BLaER1 (cell line): ENCODE data around the gene MBOAT7.

Source experiments
- H3K27ac ChIP-seq: shearing (Covaris generic); formaldehyde crosslinking; 2 replicates; pipeline ENCODE4 v1.8.1; 2022
- H3K27me3 ChIP-seq: shearing (Covaris generic); formaldehyde crosslinking; 2 replicates; pipeline ENCODE4 v1.8.1; 2022
- H3K36me3 ChIP-seq: shearing (Covaris generic); formaldehyde crosslinking; 2 replicates; pipeline ENCODE4 v1.8.1; 2022
- H3K4me1 ChIP-seq: shearing (Covaris generic); formaldehyde crosslinking; 2 replicates; pipeline ENCODE4 v1.8.1; 2022
- H3K4me2 ChIP-seq: shearing (Covaris generic); formaldehyde crosslinking; 2 replicates; pipeline ENCODE4 v1.8.1; 2022
- H3K4me3 ChIP-seq: shearing (Covaris generic); formaldehyde crosslinking; 2 replicates; pipeline ENCODE4 v1.8.1; 2022
- H3K9ac ChIP-seq: shearing (Covaris generic); formaldehyde crosslinking; 2 replicates; pipeline ENCODE4 v1.8.1; 2022
- H3K9me3 ChIP-seq: shearing (Covaris generic); formaldehyde crosslinking; 2 replicates; pipeline ENCODE4 v1.8.1; 2022
- H4K20me1 ChIP-seq: shearing (Covaris generic); formaldehyde crosslinking; 2 replicates; pipeline ENCODE4 v1.8.1; 2022
- Cebpa-rat ChIP-seq: shearing (Covaris generic); IDR thresholded peaks from 2 replicates; pipeline ENCODE4 v1.8.1; 2022

The MBOAT7 gene

DNA sequence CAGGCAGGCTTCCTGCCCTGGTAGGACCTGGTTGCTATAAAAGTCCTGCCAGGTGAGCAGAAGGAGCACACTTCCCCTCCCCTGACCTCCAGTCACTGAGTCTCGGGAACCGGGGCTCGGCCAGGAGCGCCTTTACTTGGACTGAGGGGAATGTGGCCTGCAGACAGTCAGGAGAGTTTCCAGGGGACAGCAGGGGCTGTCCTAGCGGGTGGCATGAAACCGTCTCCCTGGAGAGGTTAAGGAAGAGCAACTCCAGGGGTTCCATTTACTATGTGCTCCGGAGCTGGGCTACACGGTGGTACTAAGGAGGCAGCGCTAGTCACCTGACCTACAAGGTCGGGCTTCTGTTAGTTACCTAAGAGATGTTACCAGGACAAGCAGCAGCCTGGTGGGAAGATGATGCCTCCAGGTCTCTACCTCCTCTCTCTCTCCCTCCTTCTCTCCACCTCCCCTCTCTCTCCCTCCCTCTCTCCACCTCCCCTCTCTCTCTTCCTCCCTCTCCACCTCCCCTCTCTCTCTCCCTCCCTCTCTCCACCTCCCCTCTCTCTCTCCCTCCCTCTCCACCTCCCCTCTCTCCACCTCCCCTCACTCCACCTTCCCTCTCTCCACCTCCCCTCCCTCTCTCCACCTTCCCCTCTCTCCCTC lies 55.9 kb downstream of the MBOAT7 start:
- Histone ChIP-seq H3K27me3 (no peaks in the 10 kb centered on the region), H3K9ac (no peak overlapping the region), H3K36me3 (peaks cover 49% of the 10 kb centered on the region), H3K4me3 (no peak overlapping the region), H3K27ac (no peak overlapping the region), H3K4me1 (peaks cover 18% of the 10 kb centered on the region), H4K20me1 (peaks cover 12% of the 10 kb centered on the region), H3K4me2 (no peak overlapping the region; the same call in 1 of the 2 replicates), H3K9me3 (no peaks in the 10 kb centered on the region)
- no peak for TF ChIP-seq Cebpa-rat

DNA sequence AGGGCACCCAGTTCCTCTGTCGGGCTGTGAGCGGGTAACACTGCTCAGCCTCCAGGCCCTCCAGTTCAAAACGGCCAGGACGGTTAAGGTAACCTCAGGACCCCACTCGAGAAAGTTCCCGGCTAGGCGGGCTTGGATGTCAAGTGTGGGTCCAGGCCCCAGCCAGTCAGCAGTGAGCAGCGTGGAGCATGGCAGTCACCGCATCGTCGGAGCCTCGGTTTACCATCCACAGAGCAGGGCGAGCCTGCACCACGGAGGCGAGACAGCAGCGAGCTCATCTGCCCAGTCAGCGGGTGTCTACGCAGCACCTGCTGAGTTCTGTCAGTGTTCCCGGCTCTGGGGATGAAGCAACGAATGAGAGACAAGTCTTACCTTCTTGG lies 59.8 kb downstream of the MBOAT7 start:
- Histone ChIP-seq H3K4me2 (no peak overlapping the region), H3K4me1 (0 out of 2 replicates have a peak, but pooled peaks cover 5% of the 10 kb centered on the region), H3K27ac (no peak overlapping the region), H4K20me1 (0 out of 2 replicates have a peak, but pooled peaks cover 7% of the 10 kb centered on the region), H3K9ac (no peak overlapping the region), H3K27me3 (no peaks in the 10 kb centered on the region), H3K36me3 (peaks cover 88% of the 10 kb centered on the region), H3K4me3 (no peak overlapping the region), H3K9me3 (no peaks in the 10 kb centered on the region)
- TF ChIP-seq Cebpa-rat, result no peak

DNA sequence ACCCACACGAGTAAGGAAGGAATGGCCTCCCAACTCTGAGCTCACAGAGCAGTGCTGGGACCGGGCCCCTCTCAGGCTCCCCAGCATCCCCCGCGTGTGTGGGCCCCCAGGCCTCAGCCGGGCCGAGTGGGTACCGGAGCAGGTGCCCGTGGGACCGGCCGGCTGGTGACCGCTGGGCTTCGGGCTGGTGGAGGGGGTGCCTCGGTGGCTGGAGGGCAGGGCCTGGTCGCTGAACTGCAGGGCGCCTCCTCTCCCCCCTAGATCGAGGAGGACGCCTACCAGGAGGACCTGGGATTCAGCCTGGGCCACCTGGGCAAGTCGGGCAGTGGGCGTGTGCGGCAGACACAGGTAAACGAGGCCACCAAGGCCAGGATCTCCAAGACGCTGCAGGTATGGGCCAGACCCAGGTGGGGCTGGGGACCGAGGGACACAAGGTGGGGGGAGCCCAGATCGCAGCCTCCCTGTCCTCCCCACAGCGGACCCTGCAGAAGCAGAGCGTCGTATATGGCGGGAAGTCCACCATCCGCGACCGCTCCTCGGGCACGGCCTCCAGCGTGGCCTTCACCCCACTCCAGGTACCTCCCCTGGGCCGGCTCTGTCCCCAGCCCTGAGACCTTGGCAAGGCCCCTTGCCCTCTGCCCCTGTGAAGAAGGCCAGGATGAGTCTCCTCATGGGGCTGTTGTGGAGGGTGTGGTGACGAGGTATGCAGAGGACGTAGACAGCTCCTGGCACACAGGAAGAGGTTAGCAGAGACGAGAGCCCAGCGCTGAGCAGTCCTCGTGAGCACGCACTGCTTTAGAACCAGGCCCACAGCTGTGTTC lies 60.4 kb downstream of the MBOAT7 start:
- TF ChIP-seq Cebpa-rat, result no peak
- H3K36me3 ChIP-seq, result peaks cover 94% of the 10 kb centered on the region
- no peak overlapping the region for H3K4me2 ChIP-seq

DNA sequence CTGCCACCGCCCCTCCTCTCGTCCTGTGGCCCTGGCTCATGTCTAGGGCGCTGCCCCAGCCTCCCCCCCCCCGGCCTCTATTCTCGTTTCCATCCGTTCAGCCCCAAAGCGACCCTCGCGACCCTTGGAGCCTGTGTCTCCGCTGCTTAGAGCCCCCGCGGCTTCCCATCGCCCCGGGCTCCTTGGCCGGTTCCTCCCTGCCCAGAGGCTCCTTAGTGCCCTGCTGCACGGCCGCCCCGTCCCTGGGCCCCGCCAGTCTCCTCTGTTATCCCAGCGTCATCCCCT lies 61.0 kb downstream of the MBOAT7 start:
- Histone ChIP-seq H4K20me1 (0 out of 2 replicates have a peak, but pooled peaks cover 7% of the 10 kb centered on the region), H3K4me2 (no peak overlapping the region), H3K27ac (no peak overlapping the region), H3K9ac (no peak overlapping the region), H3K4me3 (no peak overlapping the region), H3K27me3 (no peaks in the 10 kb centered on the region), H3K4me1 (0 out of 2 replicates have a peak, but pooled peaks cover 3% of the 10 kb centered on the region), H3K9me3 (no peaks in the 10 kb centered on the region), H3K36me3 (peaks cover 99% of the 10 kb centered on the region)
- TF ChIP-seq Cebpa-rat, result no peak

More for the DNA sequence above, 60.4 kb downstream of the MBOAT7 start:
- no peaks in the 10 kb centered on the region for H3K27me3 ChIP-seq
- H3K4me1 ChIP-seq, result 0 out of 2 replicates have a peak, but pooled peaks cover 5% of the 10 kb centered on the region
- H3K27ac ChIP-seq, result no peak overlapping the region
- H4K20me1 ChIP-seq, result 0 out of 2 replicates have a peak, but pooled peaks cover 7% of the 10 kb centered on the region
- H3K4me3 ChIP-seq, result no peak overlapping the region
- no peaks in the 10 kb centered on the region for H3K9me3 ChIP-seq
- H3K9ac ChIP-seq, result no peak overlapping the region

DNA sequence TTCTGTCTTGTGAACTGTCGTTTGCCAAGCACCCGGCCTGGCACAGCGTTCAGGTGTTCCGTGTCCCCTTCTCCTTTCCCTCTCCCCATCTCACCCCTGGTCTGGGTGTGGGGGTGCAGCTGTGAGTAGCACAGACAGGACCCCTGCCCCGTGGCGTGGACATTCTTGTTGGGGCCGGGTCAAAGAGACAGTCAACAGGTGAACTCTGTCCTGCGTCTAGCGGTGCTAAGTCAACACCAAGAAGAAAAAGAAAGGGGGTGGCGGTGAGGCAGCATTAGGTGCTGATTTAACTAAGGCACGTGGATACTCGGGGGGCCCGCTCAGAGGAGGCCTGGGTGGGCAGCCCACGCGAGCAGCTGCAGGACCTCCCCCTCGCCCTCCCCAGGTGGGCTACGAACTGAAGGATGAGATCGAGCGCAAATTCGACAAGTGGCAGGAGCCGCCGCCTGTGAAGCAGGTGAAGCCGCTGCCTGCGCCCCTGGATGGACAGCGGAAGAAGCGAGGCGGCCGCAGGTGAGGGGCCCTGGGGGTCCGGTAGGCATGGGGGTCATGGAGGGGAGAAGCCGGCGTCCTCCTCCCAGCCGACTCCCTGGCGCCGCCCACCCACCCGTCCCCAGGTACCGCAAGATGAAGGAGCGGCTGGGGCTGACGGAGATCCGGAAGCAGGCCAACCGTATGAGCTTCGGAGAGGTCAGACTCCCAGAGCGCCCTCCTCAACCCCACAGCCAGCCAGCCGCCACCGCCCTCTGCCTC lies 61.5 kb downstream of the MBOAT7 start:
- peaks cover 99% of the 10 kb centered on the region for H3K36me3 ChIP-seq
- H3K27ac ChIP-seq, result no peak overlapping the region
- 0 out of 2 replicates have a peak, but pooled peaks cover 7% of the 10 kb centered on the region for H4K20me1 ChIP-seq
- no peaks in the 10 kb centered on the region for H3K27me3 ChIP-seq
- H3K4me1 ChIP-seq, result no peaks in the 10 kb centered on the region
- no peak for TF ChIP-seq Cebpa-rat
- no peaks in the 10 kb centered on the region for H3K9me3 ChIP-seq
- H3K4me3 ChIP-seq, result no peak overlapping the region
- H3K9ac ChIP-seq, result no peak overlapping the region
- H3K4me2 ChIP-seq, result no peak overlapping the region

DNA sequence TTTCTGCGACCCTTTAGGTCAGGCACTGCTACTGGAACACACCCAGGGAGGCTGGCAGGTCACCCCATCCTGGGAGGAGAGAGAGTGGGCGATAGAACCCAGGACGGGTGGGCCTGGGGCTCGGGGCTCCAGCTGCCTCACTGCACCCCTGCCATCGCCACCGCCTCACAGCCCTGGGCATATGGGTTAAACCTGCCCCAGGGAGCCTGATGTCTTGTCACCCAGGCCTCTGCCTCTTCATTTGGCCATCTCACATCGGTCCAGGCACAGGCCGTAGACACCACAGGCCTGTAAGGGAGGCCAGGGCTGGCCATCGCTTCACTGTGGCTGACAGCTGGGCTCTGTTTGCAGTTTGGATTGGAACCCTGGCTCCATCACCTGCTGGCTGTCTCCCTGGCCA lies 63.7 kb downstream of the MBOAT7 start:
- Histone ChIP-seq H4K20me1 (no peaks in the 10 kb centered on the region), H3K4me3 (no peak overlapping the region), H3K27ac (no peak overlapping the region), H3K27me3 (no peaks in the 10 kb centered on the region), H3K4me1 (no peaks in the 10 kb centered on the region), H3K4me2 (no peak overlapping the region), H3K9me3 (no peaks in the 10 kb centered on the region), H3K9ac (no peak overlapping the region), H3K36me3 (peaks cover 99% of the 10 kb centered on the region)
- no peak for TF ChIP-seq Cebpa-rat

DNA sequence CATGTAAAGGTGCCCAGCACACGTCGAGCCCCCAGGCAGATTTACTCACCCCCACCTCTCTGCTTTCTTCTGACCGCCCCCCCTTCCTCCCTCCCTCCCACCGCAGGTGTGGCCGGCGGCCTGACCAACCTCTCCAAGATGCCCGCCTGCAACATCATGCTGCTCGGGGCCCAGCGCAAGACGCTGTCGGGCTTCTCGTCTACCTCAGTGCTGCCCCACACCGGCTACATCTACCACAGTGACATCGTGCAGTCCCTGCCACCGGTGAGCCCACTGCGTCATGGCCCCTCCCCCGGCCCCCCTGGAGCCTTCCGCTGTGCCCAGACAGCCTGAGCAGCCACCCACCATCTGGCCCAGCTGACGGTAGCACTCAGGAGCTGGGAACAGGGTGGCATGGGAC lies 65.0 kb downstream of the MBOAT7 start:
- H3K9ac ChIP-seq, result no peak overlapping the region
- no peaks in the 10 kb centered on the region for H3K9me3 ChIP-seq
- H3K4me1 ChIP-seq, result no peaks in the 10 kb centered on the region
- TF ChIP-seq Cebpa-rat, result no peak
- no peak overlapping the region for H3K4me2 ChIP-seq
- no peaks in the 10 kb centered on the region for H3K27me3 ChIP-seq
- H4K20me1 ChIP-seq, result no peaks in the 10 kb centered on the region
- H3K4me3 ChIP-seq, result no peak overlapping the region
- H3K36me3 ChIP-seq, result peaks cover 100% of the 10 kb centered on the region
- H3K27ac ChIP-seq, result no peak overlapping the region

DNA sequence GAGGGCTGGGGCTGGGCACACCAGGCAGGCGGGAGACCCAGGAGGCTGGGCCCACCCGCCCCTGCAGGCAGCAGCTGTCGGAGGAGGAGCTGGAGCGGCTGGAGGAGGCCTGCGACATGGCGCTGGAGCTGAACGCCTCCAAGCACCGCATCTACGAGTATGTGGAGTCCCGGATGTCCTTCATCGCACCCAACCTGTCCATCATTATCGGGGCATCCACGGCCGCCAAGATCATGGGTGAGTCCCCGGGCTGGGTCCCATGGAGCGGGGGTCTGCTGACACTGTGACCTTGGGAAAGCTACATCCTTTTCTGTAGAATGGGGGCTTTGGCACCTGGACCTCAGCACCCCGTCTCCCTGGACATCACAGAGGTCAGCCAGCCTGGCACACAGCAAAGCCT lies 65.7 kb downstream of the MBOAT7 start:
- Histone ChIP-seq H3K4me2 (no peak overlapping the region), H3K4me3 (no peak overlapping the region), H3K9ac (no peak overlapping the region), H4K20me1 (no peaks in the 10 kb centered on the region), H3K9me3 (no peaks in the 10 kb centered on the region), H3K36me3 (peaks cover 100% of the 10 kb centered on the region), H3K27me3 (no peaks in the 10 kb centered on the region), H3K4me1 (no peaks in the 10 kb centered on the region), H3K27ac (no peak overlapping the region)
- no peak for TF ChIP-seq Cebpa-rat
